HEK293T (cell line): ENCODE results near the gene NETO2.

Source experiments
- ARNT ChIP-seq: fragments of 450-650 bp; IDR thresholded peaks from 2 replicates; pipeline ENCODE4 v1.6.1; 2017; ENCODE audit warnings: mild to moderate bottlenecking
- BHLHE40 ChIP-seq: fragments of 450-650 bp; IDR thresholded peaks from 2 replicates; pipeline ENCODE4 v1.6.1; 2016; ENCODE audit warnings: mild to moderate bottlenecking, moderate library complexity, borderline replicate concordance
- ELF4 ChIP-seq: fragments of 450-650 bp; IDR thresholded peaks from 2 replicates; pipeline ENCODE4 v1.6.1; 2017; ENCODE audit warnings: antibody characterized with exemption
- FOXM1 ChIP-seq: fragments of 450-650 bp; IDR thresholded peaks from 2 replicates; pipeline ENCODE4 v1.6.1; 2017; ENCODE audit warnings: mild to moderate bottlenecking, borderline replicate concordance
- NFRKB ChIP-seq: fragments of 450-650 bp; IDR thresholded peaks from 2 replicates; pipeline ENCODE4 v1.6.1; 2016; ENCODE audit warnings: mild to moderate bottlenecking, moderate library complexity
- SUZ12 ChIP-seq: fragments of 450-650 bp; IDR thresholded peaks from 2 replicates; pipeline ENCODE4 v1.6.1; 2016; ENCODE audit warnings: mild to moderate bottlenecking
- TARDBP ChIP-seq: fragments of 450-650 bp; IDR thresholded peaks from 2 replicates; pipeline ENCODE4 v1.6.1; 2016
- ZNF384 ChIP-seq: fragments of 450-650 bp; IDR thresholded peaks from 2 replicates; pipeline ENCODE4 v1.6.1; 2016
- TF ChIP-seq, protein P1 (sequence below): fragments of 450-650 bp; IDR thresholded peaks from 2 replicates; pipeline ENCODE4 v1.6.1; 2016

DNA sequence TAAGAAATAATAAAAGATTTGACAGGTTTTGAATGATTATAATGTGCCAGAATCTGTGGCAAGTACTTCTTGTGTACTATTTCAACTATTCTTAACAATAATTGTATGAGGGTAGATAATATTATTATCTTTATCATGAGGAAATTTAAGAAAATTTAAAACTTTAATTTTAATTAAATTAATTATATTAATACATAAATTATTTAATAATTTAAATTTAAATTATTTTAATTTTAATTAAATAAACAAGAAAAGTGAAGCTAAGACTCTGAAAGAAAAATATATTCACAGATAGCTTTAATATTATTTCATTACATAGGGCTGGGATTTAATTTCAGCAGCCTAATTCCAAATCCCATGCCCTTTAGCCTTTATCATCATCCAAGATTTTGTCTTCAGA is 31.4 kb upstream of the NETO2 start:
- TF ChIP-seq BHLHE40 (no peak), ARNT (no peak), FOXM1 (no peak), TARDBP (no peak), SUZ12 (no peak), NFRKB (no peak), ZNF384 (no peak), ELF4 (no peak)
- TF ChIP-seq, protein P1, sequence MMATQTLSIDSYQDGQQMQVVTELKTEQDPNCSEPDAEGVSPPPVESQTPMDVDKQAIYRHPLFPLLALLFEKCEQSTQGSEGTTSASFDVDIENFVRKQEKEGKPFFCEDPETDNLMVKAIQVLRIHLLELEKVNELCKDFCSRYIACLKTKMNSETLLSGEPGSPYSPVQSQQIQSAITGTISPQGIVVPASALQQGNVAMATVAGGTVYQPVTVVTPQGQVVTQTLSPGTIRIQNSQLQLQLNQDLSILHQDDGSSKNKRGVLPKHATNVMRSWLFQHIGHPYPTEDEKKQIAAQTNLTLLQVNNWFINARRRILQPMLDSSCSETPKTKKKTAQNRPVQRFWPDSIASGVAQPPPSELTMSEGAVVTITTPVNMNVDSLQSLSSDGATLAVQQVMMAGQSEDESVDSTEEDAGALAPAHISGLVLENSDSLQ, result no peak
